Osteoblast (primary cell): ENCODE results near the gene ANXA9. TPM values are rescaled to one million over a fixed set of nuclear protein-coding genes. Genes with fewer than 3 reads are reported as not detected.
A peak's percentile ranks its signal among the peaks of the same experiment; 100 is the strongest.

ENCODE experiments used
- DNase-seq: peaks from one replicate; pipeline ENCODE4 v3.0.0; 2011; ENCODE audit warnings: low spot score, mixed read lengths; ENCODE audit not compliant: insufficient read length; ENCODE audit errors: missing footprints
- H2AFZ ChIP-seq: 2 replicates; pipeline ENCODE4 v1.6.0; 2011; ENCODE audit warnings: mild to moderate bottlenecking, low read length
- H3K27ac ChIP-seq: 2 replicates; pipeline ENCODE4 v1.5.1; 2011; ENCODE audit warnings: mild to moderate bottlenecking, low read depth, low read length, moderate library complexity
- H3K27me3 ChIP-seq: 2 replicates; pipeline ENCODE4 v1.6.0; 2012; ENCODE audit warnings: mild to moderate bottlenecking, control low read depth, inconsistent platforms, low read length, moderate library complexity; ENCODE audit not compliant: insufficient read depth
- H3K36me3 ChIP-seq: 2 replicates; pipeline ENCODE4 v1.5.1; 2011; ENCODE audit warnings: mild to moderate bottlenecking, low read length, control low read depth, moderate library complexity; ENCODE audit not compliant: insufficient read depth
- H3K4me1 ChIP-seq: 2 replicates; pipeline ENCODE4 v1.5.1; 2011; ENCODE audit warnings: mild to moderate bottlenecking, low read length, control low read depth, moderate library complexity; ENCODE audit not compliant: insufficient read depth
- H3K4me2 ChIP-seq: 2 replicates; pipeline ENCODE4 v1.6.0; 2011; ENCODE audit warnings: mild to moderate bottlenecking, low read length; ENCODE audit not compliant: insufficient read depth
- H3K4me3 ChIP-seq: fragments of 200-600 bp; sonication (generic); 3 replicates; pipeline ENCODE4 v1.5.1; 2012; ENCODE audit warnings: mild to moderate bottlenecking, low read length, inconsistent platforms; ENCODE audit not compliant: insufficient read depth
- H3K79me2 ChIP-seq: 2 replicates; pipeline ENCODE4 v1.6.0; 2012; ENCODE audit warnings: mild to moderate bottlenecking, low read length, control low read depth, inconsistent platforms; ENCODE audit not compliant: insufficient read depth
- H3K9me3 ChIP-seq: 2 replicates; pipeline ENCODE4 v1.5.1; 2011; ENCODE audit warnings: low read depth, low read length, control low read depth
- H4K20me1 ChIP-seq: 2 replicates; pipeline ENCODE4 v1.6.0; 2012; ENCODE audit warnings: mild to moderate bottlenecking, low read length, control low read depth; ENCODE audit not compliant: insufficient read depth
- total RNA-seq: library from RNA; depleted of rRNA; stranded (reverse); fragments of >200 nt; gene quantifications from 2 replicates; pipeline ENCODE4 v1.2.3, GENCODE V29; 2012
- TF ChIP-seq, protein P1 (sequence below): IDR thresholded peaks from 2 replicates; pipeline ENCODE4 v1.5.1; 2011; ENCODE audit warnings: mild to moderate bottlenecking, low read depth, low read length, moderate library complexity; ENCODE audit errors: extremely low read depth

Gene ANXA9
- total RNA-seq, 1 donor: under 0.01 TPM

DNA sequence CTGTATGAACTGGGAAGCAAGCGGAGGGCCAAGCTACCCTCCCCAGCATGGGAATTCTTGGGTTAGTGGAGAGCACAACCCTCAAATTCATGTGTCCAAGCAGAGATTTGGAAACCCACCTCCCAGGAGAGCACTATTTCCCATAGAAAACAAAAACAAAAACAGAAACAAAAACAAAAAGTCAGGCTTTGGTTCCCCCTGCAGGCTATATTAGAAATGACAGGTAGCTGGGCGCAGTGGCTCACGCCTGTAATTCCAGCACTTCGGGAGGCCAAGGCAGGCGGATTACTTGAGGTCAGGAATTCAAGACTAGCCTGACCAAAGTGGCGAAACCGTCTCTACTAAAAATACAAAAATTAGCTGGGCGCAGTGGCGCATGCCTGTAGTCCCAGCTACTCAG lies 13.8 kb downstream of the ANXA9 start:
- no peak overlapping the region for H3K4me3 ChIP-seq
- H3K36me3 ChIP-seq: peaks cover 3% of the 10 kb centered on the region
- DNase-seq: no peak
- no peaks in the 10 kb centered on the region for H3K27me3 ChIP-seq
- no peaks in the 10 kb centered on the region for H3K9me3 ChIP-seq
- H3K27ac ChIP-seq: no peak overlapping the region
- no peaks in the 10 kb centered on the region for H4K20me1 ChIP-seq
- H3K79me2 ChIP-seq: no peaks in the 10 kb centered on the region
- TF ChIP-seq, protein P1, sequence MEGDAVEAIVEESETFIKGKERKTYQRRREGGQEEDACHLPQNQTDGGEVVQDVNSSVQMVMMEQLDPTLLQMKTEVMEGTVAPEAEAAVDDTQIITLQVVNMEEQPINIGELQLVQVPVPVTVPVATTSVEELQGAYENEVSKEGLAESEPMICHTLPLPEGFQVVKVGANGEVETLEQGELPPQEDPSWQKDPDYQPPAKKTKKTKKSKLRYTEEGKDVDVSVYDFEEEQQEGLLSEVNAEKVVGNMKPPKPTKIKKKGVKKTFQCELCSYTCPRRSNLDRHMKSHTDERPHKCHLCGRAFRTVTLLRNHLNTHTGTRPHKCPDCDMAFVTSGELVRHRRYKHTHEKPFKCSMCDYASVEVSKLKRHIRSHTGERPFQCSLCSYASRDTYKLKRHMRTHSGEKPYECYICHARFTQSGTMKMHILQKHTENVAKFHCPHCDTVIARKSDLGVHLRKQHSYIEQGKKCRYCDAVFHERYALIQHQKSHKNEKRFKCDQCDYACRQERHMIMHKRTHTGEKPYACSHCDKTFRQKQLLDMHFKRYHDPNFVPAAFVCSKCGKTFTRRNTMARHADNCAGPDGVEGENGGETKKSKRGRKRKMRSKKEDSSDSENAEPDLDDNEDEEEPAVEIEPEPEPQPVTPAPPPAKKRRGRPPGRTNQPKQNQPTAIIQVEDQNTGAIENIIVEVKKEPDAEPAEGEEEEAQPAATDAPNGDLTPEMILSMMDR: peak; percentile 75
- H2AFZ ChIP-seq: no peak overlapping the region
- peak overlapping the region; percentile 52 for H3K4me2 ChIP-seq
- peaks cover 18% of the 10 kb centered on the region for H3K4me1 ChIP-seq

DNA sequence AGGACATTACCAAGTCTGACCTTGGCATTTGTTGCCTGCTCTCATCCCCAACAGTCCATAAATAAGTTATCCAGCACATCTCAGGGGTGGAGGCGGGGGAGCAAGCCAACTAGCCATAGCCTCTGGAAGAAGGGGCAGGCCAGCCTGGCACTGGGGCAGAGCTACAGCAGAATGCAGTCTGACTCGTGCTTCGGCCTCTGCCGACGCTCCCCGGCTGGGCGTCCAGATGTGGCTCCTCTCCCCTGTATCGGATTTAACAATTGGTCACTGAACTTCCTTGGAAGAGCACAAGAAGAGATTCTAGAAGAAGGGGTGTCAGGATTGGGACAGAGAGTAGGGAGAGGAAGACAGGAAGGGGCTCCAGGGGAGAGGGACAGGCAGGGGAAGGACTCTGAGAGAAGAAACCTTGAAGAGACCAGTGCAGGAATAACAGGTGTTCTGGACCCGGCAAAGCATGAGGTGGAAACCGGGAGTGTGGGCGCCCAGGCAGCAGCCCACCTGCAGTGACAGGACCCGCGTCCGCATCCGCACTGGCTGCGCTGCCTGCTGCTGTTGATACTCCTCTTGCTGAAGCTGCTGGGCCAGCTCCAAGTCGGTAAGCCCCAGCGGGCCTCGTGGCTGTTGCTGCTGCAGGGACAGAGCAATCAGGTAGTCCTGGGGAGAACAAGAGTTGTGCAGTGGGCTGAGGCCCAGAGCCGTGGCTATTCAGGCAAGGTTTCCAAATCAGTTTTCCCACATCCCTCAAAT lies 15.2 kb downstream of the ANXA9 start:
- H4K20me1 ChIP-seq: no peaks in the 10 kb centered on the region
- no peak overlapping the region for H3K4me2 ChIP-seq
- no peaks in the 10 kb centered on the region for H3K9me3 ChIP-seq
- no peaks in the 10 kb centered on the region for H3K79me2 ChIP-seq
- TF ChIP-seq, protein P1: no peak
- peaks cover 18% of the 10 kb centered on the region for H3K4me1 ChIP-seq
- no peak overlapping the region for H3K4me3 ChIP-seq
- H2AFZ ChIP-seq: no peak overlapping the region
- no peak for DNase-seq
- H3K27me3 ChIP-seq: no peaks in the 10 kb centered on the region
- peaks cover 3% of the 10 kb centered on the region for H3K36me3 ChIP-seq
- no peak overlapping the region for H3K27ac ChIP-seq

DNA sequence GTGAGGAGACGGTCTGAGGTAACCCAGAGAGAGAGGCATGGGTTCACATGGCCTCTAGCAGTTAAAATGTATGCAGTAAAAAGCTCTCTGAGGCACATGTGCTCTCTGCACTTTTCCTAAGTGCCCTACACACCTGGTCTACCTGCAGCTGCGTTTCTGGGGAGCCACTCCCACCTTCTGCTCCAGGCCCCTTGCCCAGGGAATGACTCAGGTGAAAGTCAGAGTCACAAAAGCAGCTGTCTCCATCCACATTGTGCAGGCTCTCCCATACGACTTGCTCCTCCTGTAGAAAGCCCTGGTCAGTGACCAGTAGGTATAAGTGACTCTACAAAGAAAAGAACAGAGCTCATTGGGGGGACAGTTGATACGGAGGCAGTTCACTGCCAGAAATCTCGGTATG lies 15.9 kb downstream of the ANXA9 start:
- peaks cover 18% of the 10 kb centered on the region for H3K4me1 ChIP-seq
- H3K79me2 ChIP-seq: no peaks in the 10 kb centered on the region
- H3K27ac ChIP-seq: no peak overlapping the region
- no peak overlapping the region for H3K4me2 ChIP-seq
- H3K4me3 ChIP-seq: no peak overlapping the region
- peaks cover 3% of the 10 kb centered on the region for H3K36me3 ChIP-seq
- DNase-seq: no peak
- no peaks in the 10 kb centered on the region for H3K9me3 ChIP-seq
- H2AFZ ChIP-seq: no peak overlapping the region
- no peaks in the 10 kb centered on the region for H3K27me3 ChIP-seq
- TF ChIP-seq, protein P1: no peak
- no peaks in the 10 kb centered on the region for H4K20me1 ChIP-seq

DNA sequence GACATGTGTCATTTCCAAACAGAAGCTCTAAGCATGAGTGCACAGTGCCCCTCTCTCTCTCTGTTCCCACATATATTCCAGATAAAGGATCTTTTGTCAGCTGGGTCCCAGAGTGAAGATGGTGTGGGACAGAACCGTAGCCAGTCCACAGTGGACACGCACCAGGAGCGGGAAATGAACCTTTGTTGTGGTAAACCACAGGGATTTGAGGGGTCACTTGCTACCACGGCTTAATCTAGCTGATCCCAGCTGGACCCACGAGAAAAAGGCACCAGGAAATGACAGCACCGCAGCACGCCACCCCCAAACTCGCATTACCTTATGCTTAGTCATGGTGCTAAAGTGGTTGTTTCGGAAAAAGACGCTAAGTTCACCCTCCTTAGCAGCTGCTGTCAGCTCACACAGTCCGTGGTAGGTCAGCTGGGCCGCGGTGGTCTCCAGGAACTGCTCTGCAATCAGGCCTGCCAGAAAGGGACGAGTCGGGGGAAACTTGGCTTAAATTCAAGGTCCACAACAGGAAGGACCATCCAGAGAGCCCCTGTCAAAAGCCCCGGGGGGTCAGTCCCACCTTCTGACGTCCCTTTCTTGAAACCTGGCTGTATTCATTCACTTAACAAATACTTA lies 17.1 kb downstream of the ANXA9 start:
- peaks cover 3% of the 10 kb centered on the region for H3K36me3 ChIP-seq
- H4K20me1 ChIP-seq: no peaks in the 10 kb centered on the region
- H2AFZ ChIP-seq: peak overlapping the region; percentile 82
- no peaks in the 10 kb centered on the region for H3K27me3 ChIP-seq
- peak overlapping the region; percentile 47 for H3K4me3 ChIP-seq
- H3K9me3 ChIP-seq: no peaks in the 10 kb centered on the region
- peak overlapping the region; percentile 81 for H3K4me2 ChIP-seq
- H3K27ac ChIP-seq: peak overlapping the region; percentile 75
- TF ChIP-seq, protein P1: no peak
- peak; percentile 90 for DNase-seq
- H3K4me1 ChIP-seq: peaks cover 18% of the 10 kb centered on the region
- no peaks in the 10 kb centered on the region for H3K79me2 ChIP-seq
